AG04450 (cell line): ENCODE results near the gene ADAMTS2. TPM values are rescaled to one million over a fixed set of nuclear protein-coding genes. Genes with fewer than 3 reads are reported as not detected.
A peak's percentile ranks its signal among the peaks of the same experiment; 100 is the strongest.

Experiments used
- CTCF ChIA-PET: fragments of 300-600, 350-600 bp; formaldehyde crosslinking; extraction: SDS; loops from one replicate; lab custom pipeline; 2022; ENCODE audit warnings: antibody characterized with exemption, inconsistent platforms; lab: Charles Lee
- POLR2A ChIA-PET: fragments of 350-600 bp; formaldehyde crosslinking; extraction: SDS; loops from one replicate; lab custom pipeline; 2021; ENCODE audit warnings: antibody characterized with exemption, inconsistent platforms; lab: Yijun Ruan, JAX
- DNase-seq: peaks from one replicate; pipeline ENCODE4 v3.0.0-alpha.2; 2011; ENCODE audit warnings: low read depth, low spot score
- H3K27ac ChIP-seq: one replicate; pipeline ENCODE4 v1.5.1; 2012; ENCODE audit warnings: low read depth, low read length, control low read depth
- H3K27me3 ChIP-seq: one replicate; pipeline ENCODE4 v1.6.0; 2012; ENCODE audit warnings: low read length; ENCODE audit not compliant: control insufficient read depth, insufficient read depth
- H3K4me3 ChIP-seq: 2 replicates; pipeline ENCODE4 v1.5.1; 2011; ENCODE audit warnings: mild to moderate bottlenecking, low read depth, low read length, control low read depth
- H3K9me3 ChIP-seq: 2 replicates; pipeline ENCODE4 v1.5.1; 2012; ENCODE audit warnings: low read length; ENCODE audit not compliant: control insufficient read depth, insufficient read depth
- CTCF ChIP-seq: IDR thresholded peaks from 2 replicates; pipeline ENCODE4 v1.5.1; 2011; ENCODE audit warnings: low read depth, low read length, control low read depth, inconsistent platforms
- polyA plus RNA-seq: library from polyadenylated mRNA; depleted of rRNA; stranded (reverse); fragments of >200 nt; gene quantifications from 2 replicates; pipeline ENCODE4 v1.2.3, GENCODE V29; 2011

ADAMTS2 gene
- polyA plus RNA-seq, 1 experiment = 22.6 TPM

- POLR2A ChIA-PET = no interaction called here
- Histone ChIP-seq H3K27ac (no peak overlapping the region), H3K9me3 (peaks cover 26% of the 10 kb centered on the region), H3K4me3 (no peak overlapping the region), H3K27me3 (no peaks in the 10 kb centered on the region)
- CTCF ChIA-PET = interaction anchor here (1.4 kb wide), 1 partner anchor 149 kb away, joined by 3 read pairs; no protein-coding TSS in a partner anchor
- no peak for TF ChIP-seq CTCF
- no peak for DNase-seq
These were observed 29.1 kb downstream of the ADAMTS2 start for GRCh38 chr5:179316111-179316551.

- no peak for DNase-seq
- Histone ChIP-seq H3K9me3 (peaks cover 26% of the 10 kb centered on the region), H3K27ac (no peak overlapping the region), H3K27me3 (no peaks in the 10 kb centered on the region), H3K4me3 (no peak overlapping the region)
- ChIA-PET CTCF (no interaction called here), POLR2A (no interaction called here)
- TF ChIP-seq CTCF = no peak
These were observed 29.8 kb downstream of the ADAMTS2 start for GRCh38 chr5:179315356-179315890.

GRCh38 chr5:179314606-179315355 lies 30.5 kb downstream of the ADAMTS2 start:
- POLR2A ChIA-PET = interaction anchor here (1.2 kb wide), 1 partner anchor 147 kb away, joined by 4 read pairs; no protein-coding TSS in a partner anchor
- H3K4me3 ChIP-seq = 0 out of 2 replicates have a peak overlapping the region, but pooled peaks have one; percentile 17
- H3K27me3 ChIP-seq = no peaks in the 10 kb centered on the region
- DNase-seq = no peak
- H3K27ac ChIP-seq = peak overlapping the region; percentile 87
- H3K9me3 ChIP-seq = peaks cover 26% of the 10 kb centered on the region
- CTCF ChIA-PET = interaction anchor here (0.6 to 1.8 kb wide), 2 partner anchors 147 to 174 kb away, joined by 3 to 5 read pairs; no protein-coding TSS in a partner anchor
- no peak for TF ChIP-seq CTCF

- POLR2A ChIA-PET = interaction anchor here (1.2 kb wide), 1 partner anchor 147 kb away, joined by 4 read pairs; no protein-coding TSS in a partner anchor
- Histone ChIP-seq H3K27me3 (no peaks in the 10 kb centered on the region), H3K9me3 (peaks cover 26% of the 10 kb centered on the region), H3K4me3 (0 out of 2 replicates have a peak overlapping the region, but pooled peaks have one; percentile 17), H3K27ac (peak overlapping the region; percentile 87)
- no peak for TF ChIP-seq CTCF
- DNase-seq = peak; percentile 92
- CTCF ChIA-PET = interaction anchor here (0.7 to 1.8 kb wide), 2 partner anchors 8 to 146 kb away, joined by 3 to 5 read pairs; no protein-coding TSS in a partner anchor
These were observed 31.3 kb downstream of the ADAMTS2 start for GRCh38 chr5:179313849-179314521.
